Renal pelvis (tissue), 3 donors: ENCODE results near the gene TMED9. TPM values are rescaled to one million over a fixed set of nuclear protein-coding genes. Genes with fewer than 3 reads are reported as not detected.

Source experiments
- polyA plus RNA-seq, 3 donors: library from polyadenylated mRNA; unstranded; fragments of 120-200 nt; gene quantifications; one replicate each; pipeline ENCODE4 v1.2.1, GENCODE V29; 2013; ENCODE audit not compliant: insufficient read length in 3 of 3

TMED9 gene
- polyA plus RNA-seq, 3 donors: 164 to 180 (median 166) TPM

Other genes with a start within 250 kb of the TMED9 start
- 100 to 1,000 TPM; 139 to 165 (median 142) TPM for gene LMAN2, start 240.5 kb upstream of the TMED9 start, polyA plus RNA-seq
- gene RGS14, start 234.3 kb upstream of the TMED9 start, polyA plus RNA-seq: 10 to 100 TPM; 16.3 to 18.9 (median 17.4) TPM
- 100 to 1,000 TPM; 215 to 304 (median 249) TPM for gene SLC34A1, start 207.8 kb upstream of the TMED9 start, polyA plus RNA-seq
- gene PFN3, start 191.5 kb upstream of the TMED9 start, polyA plus RNA-seq: 1 to 10 TPM; 3.1 to 6.2 (median 5.2) TPM
- 10 to 100 TPM in 2 of 3 donors, 1 to 10 TPM in 1; 9.1 to 22.1 (median 20.7) TPM for gene F12, start 182.6 kb upstream of the TMED9 start, polyA plus RNA-seq
- gene GRK6, start 165.5 kb upstream of the TMED9 start, polyA plus RNA-seq: 10 to 100 TPM; 27.9 to 32.3 (median 30.6) TPM
- gene PRR7, start 145.4 kb upstream of the TMED9 start, polyA plus RNA-seq: 1 to 10 TPM; 2.3 to 3.1 (median 2.9) TPM
- 100 to 1,000 TPM; 198 to 243 (median 217) TPM for gene DBN1, start 118.6 kb upstream of the TMED9 start, polyA plus RNA-seq
- gene PDLIM7, start 94.6 kb upstream of the TMED9 start, polyA plus RNA-seq: 100 to 1,000 TPM; 117 to 152 (median 120) TPM
- 1 to 10 TPM; 6.6 to 7.2 (median 7.1) TPM for gene DOK3, start 82.4 kb upstream of the TMED9 start, polyA plus RNA-seq
- 100 to 1,000 TPM in 2 of 3 donors, 10 to 100 TPM in 1; 97.3 to 111 (median 103) TPM for gene DDX41, start 75.2 kb upstream of the TMED9 start, polyA plus RNA-seq
- gene FAM193B, start 37.6 kb upstream of the TMED9 start, polyA plus RNA-seq: 100 to 1,000 TPM in 2 of 3 donors, 10 to 100 TPM in 1; 78.8 to 110 (median 105) TPM
- 10 to 100 TPM; 28.7 to 34.0 (median 29.6) TPM for gene B4GALT7, start 7.9 kb downstream of the TMED9 start, polyA plus RNA-seq
- under 1 TPM; 0.12 to 0.67 (median 0.21) TPM for gene FAM153A, start 190.7 kb downstream of the TMED9 start, polyA plus RNA-seq